Activated T-helper 2 cell treated with anti-CD3 and anti-CD28 coated beads, Interferon-gamma antibody, Interleukin-2, Interleukin-4, amounts not matched to agents 10 μg/mL and 5 μg/mL and 100 μg/mL, durations not matched to agents 14 hours and 24 hours and 36 hours (primary cell): ENCODE data around the gene FRY. TPM values are rescaled to one million over a fixed set of nuclear protein-coding genes. Genes with fewer than 3 reads are reported as not detected.

Experiments used
- DNase-seq: peaks from one replicate; pipeline ENCODE4 v3.0.0; 2021; ENCODE audit warnings: low spot score
- H3K27ac Mint-ChIP-seq: one replicate; pipeline ENCODE4 v1.8.0; 2021; ENCODE audit warnings: mixed read lengths
- H3K27me3 Mint-ChIP-seq: one replicate; pipeline ENCODE4 v1.8.0; 2021; ENCODE audit warnings: low read depth, mixed read lengths
- H3K36me3 Mint-ChIP-seq: one replicate; pipeline ENCODE4 v1.8.0; 2021; ENCODE audit warnings: low read depth, mixed read lengths
- H3K4me1 Mint-ChIP-seq: one replicate; pipeline ENCODE4 v1.8.0; 2021; ENCODE audit warnings: low read depth, mixed read lengths
- H3K4me3 Mint-ChIP-seq: one replicate; pipeline ENCODE4 v1.8.0; 2021; ENCODE audit warnings: low read depth, mild to moderate bottlenecking, moderate library complexity, mixed read lengths
- H3K9me3 Mint-ChIP-seq: one replicate; pipeline ENCODE4 v1.8.0; 2021; ENCODE audit warnings: mixed read lengths
- intact Hi-C: fragments of 100-400 bp; cut with micrococcal nuclease; formaldehyde crosslinking; loops from one replicate; pipeline ENCODE4 v1.15.1; 2023
- total RNA-seq: library from RNA; stranded (reverse); gene quantifications from 2 replicates; pipeline ENCODE4 v1.2.3, GENCODE V29; 2022

The FRY gene
- total RNA-seq, 1 donor from 2014 or later = 3.7 TPM

DNA sequence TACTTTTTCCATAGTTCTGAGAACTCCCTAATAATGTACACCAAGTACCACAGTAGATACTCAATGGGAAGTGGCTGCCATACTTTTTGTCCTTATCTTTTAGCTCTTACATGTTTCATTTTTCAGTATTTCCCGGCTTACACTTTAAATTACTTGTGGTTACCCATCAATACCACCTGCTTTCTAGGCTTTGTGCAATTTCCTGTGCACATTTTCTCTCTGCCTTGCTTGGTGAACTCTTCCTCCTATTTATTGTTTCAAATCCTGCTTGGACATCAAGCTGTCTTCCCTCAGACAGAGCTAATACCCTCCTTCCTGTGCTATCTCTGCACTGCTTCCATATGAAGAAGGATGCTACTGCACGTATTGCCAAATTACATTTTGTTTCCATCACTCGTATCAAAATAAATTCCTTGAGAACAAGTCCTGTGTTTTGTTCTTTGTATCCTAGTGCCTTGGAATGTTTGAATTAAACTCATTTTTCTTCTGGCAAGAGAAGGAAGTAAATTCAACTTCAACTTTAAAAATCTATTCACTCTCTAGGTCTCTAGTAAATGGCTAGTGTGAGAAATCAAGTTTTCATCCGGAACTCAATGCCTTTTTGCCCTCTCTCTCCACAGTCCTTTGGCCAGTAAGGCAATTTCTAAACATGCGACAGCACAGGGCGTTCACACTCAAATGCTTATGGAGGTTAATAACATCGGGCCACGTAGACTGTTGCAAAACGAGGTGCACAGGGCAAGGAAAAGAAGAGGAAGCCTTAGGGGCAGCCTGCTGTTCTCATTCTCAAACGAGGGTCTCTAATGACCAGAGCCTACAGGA, 277.9 kb downstream of the FRY start:
- peaks cover 25% of the 10 kb centered on the region for H3K4me1 Mint-ChIP-seq
- no peaks in the 10 kb centered on the region for H3K36me3 Mint-ChIP-seq
- H3K27me3 Mint-ChIP-seq = peaks cover 6% of the 10 kb centered on the region
- intact Hi-C loops = loop anchor here (1.0 to 10.0 kb wide), 4 partner anchors 63 to 399 kb away; no protein-coding TSS in a partner anchor
- H3K4me3 Mint-ChIP-seq = no peak overlapping the region
- no peaks in the 10 kb centered on the region for H3K9me3 Mint-ChIP-seq
- DNase-seq = no peak
- no peak overlapping the region for H3K27ac Mint-ChIP-seq

- H3K36me3 Mint-ChIP-seq = no peaks in the 10 kb centered on the region
- intact Hi-C loops = loop anchor here (1.0 to 10.0 kb wide), 4 partner anchors 64 to 400 kb away; no protein-coding TSS in a partner anchor
- H3K9me3 Mint-ChIP-seq = no peaks in the 10 kb centered on the region
- H3K4me3 Mint-ChIP-seq = no peak overlapping the region
- no peak overlapping the region for H3K27ac Mint-ChIP-seq
- H3K4me1 Mint-ChIP-seq = peaks cover 30% of the 10 kb centered on the region
- H3K27me3 Mint-ChIP-seq = peaks cover 6% of the 10 kb centered on the region
- no peak for DNase-seq
Measured at GRCh38 chr13:32310134-32310706, 278.6 kb downstream of the FRY start.

- Mint-ChIP-seq H3K27me3 (peaks cover 2% of the 10 kb centered on the region), H3K4me3 (no peak overlapping the region), H3K36me3 (no peaks in the 10 kb centered on the region), H3K27ac (no peak overlapping the region), H3K9me3 (no peaks in the 10 kb centered on the region), H3K4me1 (peaks cover 26% of the 10 kb centered on the region)
- DNase-seq = no peak
- intact Hi-C loops = loop anchor here (5.0 to 10.0 kb wide), 2 partner anchors 197 to 294 kb away; no protein-coding TSS in a partner anchor
Measured at GRCh38 chr13:32311188-32311897, 279.8 kb downstream of the FRY start.

DNA sequence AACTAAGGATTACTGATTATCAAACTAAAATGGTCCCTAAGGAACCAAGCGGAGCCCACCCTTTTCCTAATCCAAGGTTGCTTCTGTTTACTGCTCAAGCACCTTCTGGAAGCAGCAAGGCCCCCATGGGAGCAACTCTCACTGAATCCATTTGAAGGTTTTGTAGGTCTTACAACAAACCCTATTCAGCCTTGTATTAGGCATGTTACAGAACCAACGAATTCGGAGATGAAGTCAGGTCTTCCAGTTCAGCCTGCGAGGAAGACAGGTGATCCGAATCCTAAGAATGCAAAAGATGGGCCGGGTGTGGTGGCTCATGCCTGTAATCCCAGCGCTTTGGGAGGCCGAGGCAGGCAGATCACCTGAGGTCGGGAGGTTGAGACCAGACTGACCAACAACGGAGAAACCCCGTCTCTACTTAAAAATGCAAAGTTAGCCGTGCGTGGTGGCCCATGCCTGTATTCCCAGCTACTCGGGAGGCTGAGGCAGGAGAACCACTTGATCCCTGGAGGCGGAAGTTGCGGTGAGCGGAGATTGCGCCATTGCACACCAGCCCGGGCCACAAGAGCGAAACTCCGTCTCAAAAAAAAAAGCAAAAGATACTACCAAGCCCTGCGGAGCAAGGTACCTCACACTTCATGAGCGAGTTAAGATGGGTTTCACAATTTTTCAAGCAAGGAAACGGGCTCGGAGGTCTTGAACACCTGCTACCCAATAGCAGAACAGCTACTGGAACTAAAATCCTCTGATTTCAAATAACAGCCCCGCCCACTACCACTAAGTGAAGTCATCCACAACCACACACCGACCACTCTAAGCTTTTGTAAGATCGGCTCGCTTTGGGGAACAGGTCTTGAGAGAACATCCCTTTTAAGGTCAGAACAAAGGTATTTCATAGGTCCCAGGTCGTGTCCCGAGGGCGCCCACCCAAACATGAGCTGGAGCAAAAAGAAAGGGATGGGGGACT, 283.0 kb downstream of the FRY start:
- intact Hi-C loops = loop anchor here (1.0 to 10.0 kb wide), 6 partner anchors 112 to 1228 kb away; partner anchors contain the start of genes FRY and N4BP2L2
- Mint-ChIP-seq H3K27me3 (no peaks in the 10 kb centered on the region), H3K4me3 (peak overlapping the region; percentile 96), H3K36me3 (peaks cover 15% of the 10 kb centered on the region), H3K9me3 (no peaks in the 10 kb centered on the region), H3K4me1 (peaks cover 31% of the 10 kb centered on the region), H3K27ac (peak overlapping the region; percentile 100)
- DNase-seq = peak; percentile 44

DNA sequence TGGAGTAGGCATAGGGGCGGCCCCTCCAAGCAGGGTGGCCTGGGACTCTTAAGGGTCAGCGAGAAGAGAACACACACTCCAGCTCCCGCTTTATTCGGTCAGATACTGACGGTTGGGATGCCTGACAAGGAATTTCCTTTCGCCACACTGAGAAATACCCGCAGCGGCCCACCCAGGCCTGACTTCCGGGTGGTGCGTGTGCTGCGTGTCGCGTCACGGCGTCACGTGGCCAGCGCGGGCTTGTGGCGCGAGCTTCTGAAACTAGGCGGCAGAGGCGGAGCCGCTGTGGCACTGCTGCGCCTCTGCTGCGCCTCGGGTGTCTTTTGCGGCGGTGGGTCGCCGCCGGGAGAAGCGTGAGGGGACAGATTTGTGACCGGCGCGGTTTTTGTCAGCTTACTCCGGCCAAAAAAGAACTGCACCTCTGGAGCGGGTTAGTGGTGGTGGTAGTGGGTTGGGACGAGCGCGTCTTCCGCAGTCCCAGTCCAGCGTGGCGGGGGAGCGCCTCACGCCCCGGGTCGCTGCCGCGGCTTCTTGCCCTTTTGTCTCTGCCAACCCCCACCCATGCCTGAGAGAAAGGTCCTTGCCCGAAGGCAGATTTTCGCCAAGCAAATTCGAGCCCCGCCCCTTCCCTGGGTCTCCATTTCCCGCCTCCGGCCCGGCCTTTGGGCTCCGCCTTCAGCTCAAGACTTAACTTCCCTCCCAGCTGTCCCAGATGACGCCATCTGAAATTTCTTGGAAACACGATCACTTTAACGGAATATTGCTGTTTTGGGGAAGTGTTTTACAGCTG, 283.9 kb downstream of the FRY start, which contains the start of the genes BRCA2 and ZAR1L:
BRCA2 (plus strand) TSS at position 271 of the 790 bp plus-strand sequence. CDS start 953 bp downstream, outside the sequence.
ZAR1L (minus strand) TSS at position 126 of the 790 bp plus-strand sequence. CDS start 3,438 bp downstream, outside the sequence.
- no peaks in the 10 kb centered on the region for H3K9me3 Mint-ChIP-seq
- peaks cover 23% of the 10 kb centered on the region for H3K36me3 Mint-ChIP-seq
- H3K27ac Mint-ChIP-seq = peak within 1 kb of the TSS; percentile 100
- peaks cover 32% of the 10 kb centered on the region for H3K4me1 Mint-ChIP-seq
- intact Hi-C loops = loop anchor here (1.0 to 10.0 kb wide), 5 partner anchors 111 to 1227 kb away; partner anchors contain the start of genes FRY and N4BP2L2
- H3K4me3 Mint-ChIP-seq = peak within 1 kb of the TSS; percentile 96
- DNase-seq = peak; percentile 85
- H3K27me3 Mint-ChIP-seq = no peaks in the 10 kb centered on the region

DNA sequence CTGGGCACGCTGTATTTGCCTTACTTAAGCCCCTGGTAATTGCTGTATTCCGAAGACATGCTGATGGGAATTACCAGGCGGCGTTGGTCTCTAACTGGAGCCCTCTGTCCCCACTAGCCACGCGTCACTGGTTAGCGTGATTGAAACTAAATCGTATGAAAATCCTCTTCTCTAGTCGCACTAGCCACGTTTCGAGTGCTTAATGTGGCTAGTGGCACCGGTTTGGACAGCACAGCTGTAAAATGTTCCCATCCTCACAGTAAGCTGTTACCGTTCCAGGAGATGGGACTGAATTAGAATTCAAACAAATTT, 284.4 kb downstream of the FRY start:
- Mint-ChIP-seq H3K27me3 (no peaks in the 10 kb centered on the region), H3K4me3 (peak overlapping the region; percentile 96), H3K9me3 (no peaks in the 10 kb centered on the region), H3K36me3 (peaks cover 27% of the 10 kb centered on the region), H3K4me1 (peaks cover 31% of the 10 kb centered on the region), H3K27ac (peak overlapping the region; percentile 100)
- intact Hi-C loops = loop anchor here (10.0 kb wide), 1 partner anchor 201 kb away; no protein-coding TSS in a partner anchor
- DNase-seq = no peak

DNA sequence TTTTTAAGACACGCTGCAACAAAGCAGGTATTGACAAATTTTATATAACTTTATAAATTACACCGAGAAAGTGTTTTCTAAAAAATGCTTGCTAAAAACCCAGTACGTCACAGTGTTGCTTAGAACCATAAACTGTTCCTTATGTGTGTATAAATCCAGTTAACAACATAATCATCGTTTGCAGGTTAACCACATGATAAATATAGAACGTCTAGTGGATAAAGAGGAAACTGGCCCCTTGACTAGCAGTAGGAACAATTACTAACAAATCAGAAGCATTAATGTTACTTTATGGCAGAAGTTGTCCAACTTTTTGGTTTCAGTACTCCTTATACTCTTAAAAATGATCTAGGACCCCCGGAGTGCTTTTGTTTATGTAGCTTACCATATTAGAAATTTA, 284.9 kb downstream of the FRY start:
- H3K4me1 Mint-ChIP-seq = peaks cover 35% of the 10 kb centered on the region
- H3K27me3 Mint-ChIP-seq = no peaks in the 10 kb centered on the region
- intact Hi-C loops = loop anchor here (10.0 kb wide), 1 partner anchor 202 kb away; no protein-coding TSS in a partner anchor
- peak overlapping the region; percentile 100 for H3K27ac Mint-ChIP-seq
- peaks cover 31% of the 10 kb centered on the region for H3K36me3 Mint-ChIP-seq
- peak overlapping the region; percentile 96 for H3K4me3 Mint-ChIP-seq
- H3K9me3 Mint-ChIP-seq = no peaks in the 10 kb centered on the region
- DNase-seq = no peak

DNA sequence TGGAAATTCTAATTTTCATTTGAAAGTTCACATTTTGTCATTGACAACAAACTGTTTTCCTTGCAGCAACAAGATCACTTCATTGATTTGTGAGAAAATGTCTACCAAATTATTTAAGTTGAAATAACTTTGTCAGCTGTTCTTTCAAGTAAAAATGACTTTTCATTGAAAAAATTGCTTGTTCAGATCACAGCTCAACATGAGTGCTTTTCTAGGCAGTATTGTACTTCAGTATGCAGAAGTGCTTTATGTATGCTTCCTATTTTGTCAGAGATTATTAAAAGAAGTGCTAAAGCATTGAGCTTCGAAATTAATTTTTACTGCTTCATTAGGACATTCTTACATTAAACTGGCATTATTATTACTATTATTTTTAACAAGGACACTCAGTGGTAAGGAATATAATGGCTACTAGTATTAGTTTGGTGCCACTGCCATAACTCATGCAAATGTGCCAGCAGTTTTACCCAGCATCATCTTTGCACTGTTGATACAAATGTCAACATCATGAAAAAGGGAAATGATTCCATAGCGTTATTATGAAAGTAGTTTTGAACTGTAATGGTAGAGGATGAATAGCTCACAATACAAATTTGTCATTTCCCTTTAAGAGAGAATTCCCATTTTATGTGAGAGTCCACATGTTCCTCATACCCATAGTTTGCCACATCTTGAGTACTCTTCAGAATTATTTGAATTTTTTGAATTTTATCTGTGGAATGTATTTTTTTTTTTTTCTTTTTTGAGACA, 286.3 kb downstream of the FRY start:
- no peak for DNase-seq
- intact Hi-C loops = loop anchor here (10.0 kb wide), 1 partner anchor 203 kb away; no protein-coding TSS in a partner anchor
- Mint-ChIP-seq H3K27me3 (no peaks in the 10 kb centered on the region), H3K9me3 (no peaks in the 10 kb centered on the region), H3K4me3 (no peak overlapping the region), H3K27ac (no peak overlapping the region), H3K36me3 (peaks cover 41% of the 10 kb centered on the region), H3K4me1 (peaks cover 34% of the 10 kb centered on the region)

DNA sequence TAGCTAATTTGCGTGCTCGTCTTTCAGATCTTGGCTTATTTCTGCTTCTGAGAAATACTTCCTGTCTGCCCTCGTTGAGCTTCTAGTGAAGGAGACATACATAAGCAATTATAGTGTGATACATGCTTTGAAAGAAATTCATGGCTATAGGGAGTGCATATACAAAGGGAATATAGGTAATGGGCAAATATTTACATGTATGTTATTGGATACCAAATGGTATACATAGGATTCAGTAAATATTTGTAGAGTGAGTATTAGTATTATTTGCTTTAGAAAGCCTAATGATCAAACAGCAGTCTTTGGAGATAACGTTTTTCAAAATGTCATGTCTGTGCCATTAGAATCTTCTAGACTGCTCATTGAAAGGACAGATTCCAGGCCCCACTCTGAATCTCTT, 289.0 kb downstream of the FRY start:
- no peaks in the 10 kb centered on the region for H3K27me3 Mint-ChIP-seq
- H3K4me1 Mint-ChIP-seq = peaks cover 28% of the 10 kb centered on the region
- H3K36me3 Mint-ChIP-seq = peaks cover 52% of the 10 kb centered on the region
- no peak overlapping the region for H3K4me3 Mint-ChIP-seq
- intact Hi-C loops = no loop called here
- DNase-seq = no peak
- H3K9me3 Mint-ChIP-seq = no peaks in the 10 kb centered on the region
- H3K27ac Mint-ChIP-seq = no peak overlapping the region

- DNase-seq = no peak
- no peaks in the 10 kb centered on the region for H3K9me3 Mint-ChIP-seq
- no peaks in the 10 kb centered on the region for H3K27me3 Mint-ChIP-seq
- H3K4me3 Mint-ChIP-seq = no peak overlapping the region
- intact Hi-C loops = no loop called here
- peaks cover 26% of the 10 kb centered on the region for H3K4me1 Mint-ChIP-seq
- peak overlapping the region; percentile 9 for H3K27ac Mint-ChIP-seq
- H3K36me3 Mint-ChIP-seq = peaks cover 60% of the 10 kb centered on the region
Measured at GRCh38 chr13:32323912-32324311, 292.3 kb downstream of the FRY start.

DNA sequence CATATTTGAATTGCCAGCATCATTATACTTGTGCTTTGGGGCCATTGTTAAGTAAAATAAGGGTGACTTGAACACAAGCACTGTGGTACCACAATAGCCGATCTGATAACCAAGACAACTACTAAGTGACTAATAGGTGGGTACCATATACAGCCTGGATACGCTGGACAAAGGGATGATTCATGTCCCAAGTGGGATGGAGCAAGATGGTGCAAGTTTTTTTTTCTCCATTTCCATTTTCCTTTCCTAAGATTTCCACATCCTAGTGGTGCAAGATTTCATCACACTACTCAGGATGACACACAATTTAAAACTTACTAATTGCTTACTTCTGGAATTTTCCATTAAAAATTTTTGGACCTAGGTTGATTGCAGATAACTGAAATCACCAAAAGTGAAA, 298.9 kb downstream of the FRY start:
- Mint-ChIP-seq H3K36me3 (peaks cover 73% of the 10 kb centered on the region), H3K27me3 (no peaks in the 10 kb centered on the region), H3K9me3 (peaks cover 6% of the 10 kb centered on the region), H3K4me3 (no peak overlapping the region), H3K4me1 (peaks cover 5% of the 10 kb centered on the region), H3K27ac (no peak overlapping the region)
- intact Hi-C loops = no loop called here
- DNase-seq = no peak
